Vagina (tissue), 2 donors: Measurements from ENCODE around the gene TNFRSF8.

Experiments
- CTCF ChIP-seq, 3 experiments: fragments of 450-650 bp in 2 of 3; fragments of 200-600 bp in 1 of 3; sonication (generic) in 1 of 3; IDR thresholded peaks; one replicate each; pipeline ENCODE4 v1.5.1; 2017 to 2019; ENCODE audit warnings: antibody characterized with exemption in 3 of 3, mild to moderate bottlenecking in 2 of 3, moderate library complexity in 2 of 3
- POLR2A ChIP-seq, 2 donors: fragments of 450-650 bp; IDR thresholded peaks; one replicate each; pipeline ENCODE4 v1.6.1; 2017; ENCODE audit warnings: antibody characterized with exemption in 2 of 2, mild to moderate bottlenecking in 2 of 2, moderate library complexity in 2 of 2

GRCh38 chr1:12125422-12126355 is 62.6 kb downstream of the TNFRSF8 start:
- TF ChIP-seq CTCF (IDR thresholded peaks at IDR 0.05) (no peak), POLR2A (IDR thresholded peaks at IDR 0.05) (no peak)
